Neural progenitor cell (in vitro differentiated cells): ENCODE measurements around the gene FBLN7.

Source experiments
- CTCF ChIP-seq: fragments of 200-600 bp; sonication (generic); IDR thresholded peaks from 2 replicates; pipeline ENCODE4 v1.5.1; 2017; ENCODE audit warnings: antibody characterized with exemption, mild to moderate bottlenecking
- EZH2 ChIP-seq: fragments of 200-600 bp; sonication (generic); IDR thresholded peaks from 2 replicates; pipeline ENCODE4 v1.6.1; 2017; ENCODE audit warnings: antibody characterized with exemption, mild to moderate bottlenecking, moderate library complexity
- EZH2phosphoT487 ChIP-seq: fragments of 200-600 bp; sonication (generic); IDR thresholded peaks from 2 replicates; pipeline ENCODE4 v1.6.1; 2017; ENCODE audit warnings: antibody characterized with exemption

- TF ChIP-seq CTCF (no peak), EZH2 (no peak), EZH2phosphoT487 (no peak)
Observed at GRCh38 chr2:112198780-112199179, 60.6 kb downstream of the FBLN7 start.
